KMS-11 (cell line): Measurements from ENCODE around the gene SDF2.
A peak's percentile ranks its signal among the peaks of the same experiment; 100 is the strongest.

ENCODE experiments used
- H2AFZ ChIP-seq: fragments of 200-600 bp; sonication (generic); 2 replicates; pipeline ENCODE4 v1.6.1; 2016; ENCODE audit warnings: antibody characterized with exemption, mixed run types, low read depth
- H3K27ac ChIP-seq: fragments of 200-600 bp; sonication (generic); 2 replicates; pipeline ENCODE4 v1.6.1; 2016; ENCODE audit warnings: mild to moderate bottlenecking, mixed run types
- H3K27me3 ChIP-seq: fragments of 200-600 bp; sonication (generic); 2 replicates; pipeline ENCODE4 v1.6.1; 2017; ENCODE audit warnings: mild to moderate bottlenecking, low read depth, mixed run types, moderate library complexity; ENCODE audit not compliant: insufficient read depth
- H3K36me3 ChIP-seq: fragments of 200-600 bp; sonication (generic); 2 replicates; pipeline ENCODE4 v1.6.1; 2017; ENCODE audit warnings: mild to moderate bottlenecking, mixed run types; ENCODE audit not compliant: insufficient read depth
- H3K4me1 ChIP-seq: fragments of 200-600 bp; sonication (generic); 2 replicates; pipeline ENCODE4 v1.6.1; 2016; ENCODE audit warnings: mild to moderate bottlenecking, low read depth, mixed run types; ENCODE audit not compliant: poor library complexity, severe bottlenecking
- H3K4me2 ChIP-seq: fragments of 200-600 bp; sonication (generic); 2 replicates; pipeline ENCODE4 v1.7.0; 2016; ENCODE audit warnings: mild to moderate bottlenecking, mixed run types
- H3K4me3 ChIP-seq: fragments of 200-600 bp; sonication (generic); IDR thresholded peaks from 2 replicates; pipeline ENCODE4 v1.6.1; 2017; ENCODE audit warnings: low read depth, low read length, mixed read lengths; ENCODE audit not compliant: insufficient read depth
- H3K79me2 ChIP-seq: fragments of 200-600 bp; sonication (generic); 2 replicates; pipeline ENCODE4 v1.6.1; 2016; ENCODE audit warnings: low read depth, mixed run types; ENCODE audit not compliant: insufficient read depth
- H3K9ac ChIP-seq: fragments of 200-600 bp; sonication (generic); 2 replicates; pipeline ENCODE4 v1.6.1; 2016; ENCODE audit warnings: mild to moderate bottlenecking, mixed run types
- H4K20me1 ChIP-seq: fragments of 200-600 bp; sonication (generic); 2 replicates; pipeline ENCODE4 v1.6.1; 2016; ENCODE audit warnings: mild to moderate bottlenecking, mixed run types; ENCODE audit not compliant: insufficient read depth
- TF ChIP-seq, protein P1 (sequence below): fragments of 200-600 bp; sonication (generic); conservative IDR thresholded peaks from 2 replicates; pipeline ENCODE4 v1.6.1; 2017; ENCODE audit warnings: low read depth, mild to moderate bottlenecking, antibody characterized with exemption, low read length, moderate library complexity, mixed read lengths

The SDF2 gene

DNA sequence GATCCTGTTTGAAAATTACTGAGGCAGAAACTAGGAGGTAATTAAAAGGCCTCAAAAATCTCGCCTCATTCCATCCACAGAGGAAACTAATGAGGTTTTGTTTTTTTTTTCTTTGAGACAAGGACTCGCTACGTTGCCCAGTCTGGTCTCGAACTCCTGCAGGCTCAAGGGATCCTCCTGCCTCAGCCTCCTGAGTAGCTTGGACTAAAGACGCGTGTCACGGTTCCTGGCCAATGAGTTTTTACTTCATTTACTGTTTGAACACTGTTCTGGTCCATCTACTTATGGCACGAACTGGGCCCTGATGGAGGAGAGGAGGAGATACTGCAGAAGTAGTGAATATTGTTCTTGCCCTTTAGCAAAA is 16.1 kb downstream of the SDF2 start:
- TF ChIP-seq, protein P1, sequence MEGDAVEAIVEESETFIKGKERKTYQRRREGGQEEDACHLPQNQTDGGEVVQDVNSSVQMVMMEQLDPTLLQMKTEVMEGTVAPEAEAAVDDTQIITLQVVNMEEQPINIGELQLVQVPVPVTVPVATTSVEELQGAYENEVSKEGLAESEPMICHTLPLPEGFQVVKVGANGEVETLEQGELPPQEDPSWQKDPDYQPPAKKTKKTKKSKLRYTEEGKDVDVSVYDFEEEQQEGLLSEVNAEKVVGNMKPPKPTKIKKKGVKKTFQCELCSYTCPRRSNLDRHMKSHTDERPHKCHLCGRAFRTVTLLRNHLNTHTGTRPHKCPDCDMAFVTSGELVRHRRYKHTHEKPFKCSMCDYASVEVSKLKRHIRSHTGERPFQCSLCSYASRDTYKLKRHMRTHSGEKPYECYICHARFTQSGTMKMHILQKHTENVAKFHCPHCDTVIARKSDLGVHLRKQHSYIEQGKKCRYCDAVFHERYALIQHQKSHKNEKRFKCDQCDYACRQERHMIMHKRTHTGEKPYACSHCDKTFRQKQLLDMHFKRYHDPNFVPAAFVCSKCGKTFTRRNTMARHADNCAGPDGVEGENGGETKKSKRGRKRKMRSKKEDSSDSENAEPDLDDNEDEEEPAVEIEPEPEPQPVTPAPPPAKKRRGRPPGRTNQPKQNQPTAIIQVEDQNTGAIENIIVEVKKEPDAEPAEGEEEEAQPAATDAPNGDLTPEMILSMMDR: no peak
- peaks cover 42% of the 10 kb centered on the region for H3K4me1 ChIP-seq
- peaks cover 13% of the 10 kb centered on the region; the same call in 1 of the 2 replicates for H3K36me3 ChIP-seq
- peak overlapping the region; percentile 63 for H2AFZ ChIP-seq
- no peaks in the 10 kb centered on the region for H3K27me3 ChIP-seq
- H3K27ac ChIP-seq: no peak overlapping the region; the same call in 1 of the 2 replicates
- H3K79me2 ChIP-seq: peaks cover 34% of the 10 kb centered on the region
- no peaks in the 10 kb centered on the region for H4K20me1 ChIP-seq
- H3K9ac ChIP-seq: peak overlapping the region; percentile 45; the same call in 1 of the 2 replicates
- peak overlapping the region; percentile 56 for H3K4me2 ChIP-seq
- no peak overlapping the region for H3K4me3 ChIP-seq

- peak within 1 kb of the TSS; percentile 25; the same call in 1 of the 2 replicates for H3K27ac ChIP-seq
- H3K79me2 ChIP-seq: peaks cover 34% of the 10 kb centered on the region
- peaks cover 19% of the 10 kb centered on the region; the same call in 1 of the 2 replicates for H3K36me3 ChIP-seq
- H3K4me2 ChIP-seq: peak within 1 kb of the TSS; percentile 67
- no peaks in the 10 kb centered on the region for H4K20me1 ChIP-seq
- H3K4me3 ChIP-seq: no peak within 1 kb of the TSS
- peak within 1 kb of the TSS; percentile 63 for H2AFZ ChIP-seq
- H3K9ac ChIP-seq: peak within 1 kb of the TSS; percentile 58; the same call in 1 of the 2 replicates
- no peaks in the 10 kb centered on the region for H3K27me3 ChIP-seq
- TF ChIP-seq, protein P1: no peak
- H3K4me1 ChIP-seq: peaks cover 42% of the 10 kb centered on the region
These were observed 16.7 kb downstream of the SDF2 start, which contains the start of gene BLTP2 for GRCh38 chr17:28644787-28645575. Gene BLTP2 (minus strand): TSS chr17:28645158. CDS start chr17:28645056, 102 bp downstream.

GRCh38 chr17:28643983-28644786 is 17.5 kb downstream of the SDF2 start:
- TF ChIP-seq, protein P1: peak; percentile 75
- Histone ChIP-seq H3K27ac (peak overlapping the region; percentile 25; the same call in 1 of the 2 replicates), H3K36me3 (peaks cover 22% of the 10 kb centered on the region; the same call in 1 of the 2 replicates), H3K9ac (peak overlapping the region; percentile 58; the same call in 1 of the 2 replicates), H3K4me1 (peaks cover 42% of the 10 kb centered on the region), H4K20me1 (no peaks in the 10 kb centered on the region), H3K79me2 (peaks cover 34% of the 10 kb centered on the region), H3K4me2 (peak overlapping the region; percentile 67), H3K4me3 (no peak overlapping the region), H3K27me3 (no peaks in the 10 kb centered on the region), H2AFZ (peak overlapping the region; percentile 63; the same call in 1 of the 2 replicates)

- Histone ChIP-seq H2AFZ (no peak overlapping the region), H3K79me2 (peaks cover 34% of the 10 kb centered on the region), H3K4me3 (no peak overlapping the region), H3K36me3 (peaks cover 41% of the 10 kb centered on the region; the same call in 1 of the 2 replicates), H3K4me1 (peaks cover 40% of the 10 kb centered on the region), H3K9ac (no peak overlapping the region), H3K27ac (no peak overlapping the region), H3K4me2 (no peak overlapping the region), H3K27me3 (no peaks in the 10 kb centered on the region), H4K20me1 (peaks cover 6% of the 10 kb centered on the region; the same call in 1 of the 2 replicates)
- TF ChIP-seq, protein P1: no peak
These were observed 20.1 kb downstream of the SDF2 start for GRCh38 chr17:28641579-28641978.
